LHCN-M2 (cell line): ENCODE data around the gene KCTD10. TPM values are rescaled to one million over a fixed set of nuclear protein-coding genes. Genes with fewer than 3 reads are reported as not detected.
A peak's percentile ranks its signal among the peaks of the same experiment; 100 is the strongest.

Experiments used
- DNase-seq: peaks from one replicate; pipeline ENCODE4 v3.0.0-alpha.2; 2012; ENCODE audit warnings: low read depth
- polyA plus RNA-seq: library from polyadenylated mRNA; unstranded; fragments of >200 nt; gene quantifications from one replicate; pipeline ENCODE4 v1.2.1, GENCODE V29; 2012; ENCODE audit warnings: missing spikeins
- total RNA-seq: library from RNA; depleted of rRNA; stranded (reverse); fragments of >200 nt; gene quantifications from 2 replicates; pipeline ENCODE4 v1.2.3, GENCODE V29; 2014; rRNA removed

The KCTD10 gene
- total RNA-seq = 25.7 and 40.1 TPM in 2 replicates
- 60.6 TPM for polyA plus RNA-seq

- peak; percentile 84 for DNase-seq
Observed at GRCh38 chr12:109477185-109477962, at the start of gene KCTD10, which contains the start of gene UBE3B. Gene KCTD10 (minus strand): TSS chr12:109477300. CDS start chr12:109477262, 38 bp downstream. Gene UBE3B (plus strand): TSS chr12:109477634. CDS start chr12:109483552, 5,918 bp downstream.

DNA sequence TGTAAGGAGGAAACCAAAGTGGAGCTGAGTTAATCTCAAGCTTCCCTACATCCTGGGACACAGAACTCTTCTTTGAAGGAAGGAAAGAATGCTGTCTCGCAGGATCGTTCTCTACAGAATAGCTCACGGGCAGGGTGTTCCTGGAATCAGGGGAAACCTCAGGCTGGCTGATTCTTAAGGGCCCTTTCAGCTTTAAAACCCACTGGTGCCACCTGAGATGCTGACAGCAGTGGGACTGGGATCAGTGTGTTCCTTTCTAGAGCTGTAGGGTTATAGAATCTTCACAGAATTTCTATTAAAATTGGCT, 48.1 kb upstream of the KCTD10 start:
- no peak for DNase-seq

DNA sequence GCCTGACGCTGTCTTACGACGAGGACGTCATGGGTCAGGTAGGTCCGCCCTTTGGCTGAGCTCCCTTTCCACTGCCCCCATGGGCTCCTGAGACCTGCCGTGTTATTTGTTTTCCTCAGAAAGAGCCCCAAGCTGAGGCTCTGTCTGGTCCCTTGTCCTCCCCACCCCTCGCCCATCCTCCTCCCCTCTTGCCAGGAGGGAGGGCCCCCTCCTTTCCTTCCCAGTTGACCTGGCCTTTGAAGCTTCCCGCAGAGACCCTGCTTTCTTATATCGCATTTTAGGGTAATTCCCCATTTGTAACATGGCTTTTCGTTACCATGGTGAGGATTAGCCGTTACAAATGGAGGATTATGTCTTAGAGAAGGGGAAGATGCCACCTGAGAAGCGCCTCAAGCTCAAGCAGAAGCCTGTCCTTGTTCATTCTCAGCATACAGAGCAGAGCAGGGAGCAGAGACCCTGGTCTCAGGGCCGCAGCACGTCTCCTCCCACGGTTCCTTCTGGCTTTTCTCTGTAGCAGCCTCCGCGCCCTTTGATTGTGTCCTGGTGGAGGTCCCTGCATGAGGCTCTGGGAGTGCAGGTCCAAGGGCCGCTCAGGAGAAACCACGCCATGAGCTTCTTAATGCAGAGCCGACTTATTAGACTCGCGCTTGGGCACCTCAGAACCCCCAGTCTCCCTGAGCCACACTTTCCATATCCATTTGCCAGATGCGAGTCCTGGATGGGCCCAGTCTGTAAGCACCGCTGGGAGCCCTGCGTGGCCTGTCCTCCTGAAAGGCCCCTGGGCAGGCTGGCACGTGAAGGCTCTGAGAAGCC, 47.6 kb upstream of the KCTD10 start:
- no peak for DNase-seq

DNA sequence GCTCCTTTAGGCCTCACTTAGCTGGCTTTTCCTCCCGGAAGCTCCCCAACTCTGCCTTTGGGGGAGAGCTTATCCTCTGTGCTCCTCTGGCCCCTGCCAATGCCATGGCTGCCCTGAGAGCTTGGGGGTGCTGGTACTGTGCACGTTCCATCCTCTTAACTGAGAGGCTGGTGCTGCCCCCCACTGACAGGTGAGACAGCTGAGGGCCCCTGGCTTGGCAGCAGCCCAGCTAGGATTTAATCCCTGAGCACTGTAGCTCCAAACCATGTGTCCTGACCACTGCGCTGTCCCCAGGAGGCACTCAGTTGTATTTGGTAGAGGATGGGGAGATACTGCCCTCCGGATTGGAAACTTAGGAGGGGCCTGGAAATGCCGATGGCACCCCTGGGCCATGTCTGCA, 46.4 kb upstream of the KCTD10 start:
- DNase-seq = no peak

GRCh38 chr12:109523071-109523470, 46.0 kb upstream of the KCTD10 start:
- no peak for DNase-seq

GRCh38 chr12:109521831-109522230, 44.7 kb upstream of the KCTD10 start:
- no peak for DNase-seq

GRCh38 chr12:109519787-109520186, 42.7 kb upstream of the KCTD10 start:
- DNase-seq = no peak

DNA sequence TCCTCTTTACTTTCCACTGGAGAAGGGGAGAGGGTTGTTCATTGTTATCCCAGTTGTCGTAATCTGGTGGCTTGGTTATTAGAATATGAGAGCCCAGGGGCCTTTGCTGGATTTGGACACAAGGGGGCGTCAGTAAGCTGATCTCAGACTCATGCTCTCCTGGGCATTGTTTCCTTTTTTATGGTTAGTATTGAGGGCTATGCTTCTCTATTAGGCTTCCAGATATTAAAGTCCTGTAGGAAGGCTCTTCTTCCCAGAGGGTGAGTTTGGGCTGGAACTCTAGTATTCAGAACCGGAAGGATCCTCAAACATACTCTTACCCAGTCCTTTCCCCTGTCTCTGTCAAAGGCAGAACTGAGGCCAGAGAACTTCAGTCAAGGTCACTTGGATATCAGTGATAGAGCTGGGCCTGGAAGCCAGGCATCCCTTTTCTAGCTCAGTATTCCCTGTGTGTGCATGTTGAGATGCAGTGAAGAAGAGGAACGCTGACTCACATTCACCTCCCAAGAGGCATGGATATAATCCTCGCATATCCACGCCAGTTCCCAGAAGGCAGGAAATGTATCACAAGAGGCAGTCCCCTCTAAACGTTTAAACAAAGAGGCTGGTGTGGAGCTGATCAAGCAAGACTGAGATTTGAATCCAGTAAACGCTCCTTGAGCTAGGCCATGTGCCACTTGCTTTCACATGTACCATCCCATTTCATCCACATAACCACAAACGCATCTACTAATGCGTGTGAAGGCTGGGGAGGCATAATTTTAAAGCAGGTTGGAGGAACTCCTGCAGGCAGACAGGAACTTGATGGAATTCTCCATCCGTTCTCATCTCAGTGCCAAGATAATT, 41.9 kb upstream of the KCTD10 start:
- DNase-seq = peak; percentile 79

- no peak for DNase-seq
Observed at GRCh38 chr12:109517619-109518018, 40.5 kb upstream of the KCTD10 start.

GRCh38 chr12:109513977-109514376, 36.9 kb upstream of the KCTD10 start:
- DNase-seq = no peak

DNA sequence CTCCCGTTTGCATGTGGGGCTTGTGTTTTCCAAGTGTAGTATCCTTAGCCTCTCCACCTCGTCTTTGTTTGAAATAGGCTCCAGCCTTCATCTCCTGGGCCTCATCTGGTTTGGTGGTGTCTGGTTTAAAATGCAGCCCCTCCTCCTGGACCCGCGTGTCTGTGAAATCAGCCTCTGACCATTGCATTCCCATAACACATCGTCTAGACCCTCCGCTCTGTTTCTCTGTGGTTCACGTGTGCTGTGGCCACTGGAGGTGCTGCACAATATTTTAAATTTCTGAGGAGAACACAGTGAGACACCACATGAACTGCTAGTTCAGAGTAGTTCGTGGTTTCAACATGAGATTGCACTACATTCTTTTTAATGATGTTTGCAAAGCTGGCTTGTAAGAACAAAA, 36.0 kb upstream of the KCTD10 start:
- DNase-seq = no peak

- no peak for DNase-seq
Observed at GRCh38 chr12:109512608-109513007, 35.5 kb upstream of the KCTD10 start.

DNA sequence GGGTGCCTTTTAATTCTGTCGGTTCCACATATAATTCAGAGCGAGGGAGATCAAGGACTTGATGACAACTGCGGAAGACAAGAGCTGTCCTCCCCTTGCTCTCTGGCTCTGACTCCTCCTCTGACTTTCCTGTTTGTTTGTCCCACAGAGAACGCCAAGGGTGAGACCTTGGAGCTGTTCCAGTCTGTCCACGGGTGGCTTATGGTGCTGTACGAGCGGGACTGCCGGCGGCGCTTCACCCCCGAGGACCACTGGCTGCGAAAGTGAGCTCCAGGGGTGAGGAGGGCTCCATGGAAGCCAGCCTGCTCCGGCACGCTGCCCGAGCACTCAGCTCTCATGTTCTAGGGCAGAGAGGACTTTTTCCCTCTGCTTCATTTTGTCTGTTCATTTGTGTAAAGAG, 33.1 kb upstream of the KCTD10 start:
- DNase-seq = no peak

GRCh38 chr12:109504068-109504467, 27.0 kb upstream of the KCTD10 start:
- no peak for DNase-seq

- DNase-seq = no peak
Observed at GRCh38 chr12:109503611-109504010, 26.5 kb upstream of the KCTD10 start.

- DNase-seq = no peak
Observed at GRCh38 chr12:109502332-109502731, 25.2 kb upstream of the KCTD10 start.

DNA sequence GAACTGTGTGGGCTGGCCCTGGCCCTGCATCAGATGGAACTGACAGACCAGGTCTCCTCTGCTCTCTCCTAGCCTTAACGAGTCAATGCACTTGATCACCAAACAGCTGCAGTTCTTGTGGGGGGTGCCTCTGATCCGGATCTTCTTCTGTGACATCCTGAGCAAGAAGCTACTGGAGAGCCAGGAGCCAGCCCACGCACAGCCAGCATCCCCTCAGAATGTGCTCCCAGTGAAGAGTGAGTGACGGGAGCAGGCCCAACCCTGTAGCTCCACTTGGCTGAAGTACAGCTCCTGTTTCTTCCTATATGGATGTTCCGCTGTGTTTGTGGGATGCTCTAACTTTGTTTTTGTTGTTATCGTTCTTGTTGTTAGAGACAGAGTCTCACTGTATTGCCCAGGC, 24.2 kb upstream of the KCTD10 start:
- DNase-seq = no peak

- DNase-seq = no peak
Observed at GRCh38 chr12:109500406-109501185, 23.5 kb upstream of the KCTD10 start.

GRCh38 chr12:109497675-109498074, 20.6 kb upstream of the KCTD10 start:
- peak; percentile 37 for DNase-seq

DNA sequence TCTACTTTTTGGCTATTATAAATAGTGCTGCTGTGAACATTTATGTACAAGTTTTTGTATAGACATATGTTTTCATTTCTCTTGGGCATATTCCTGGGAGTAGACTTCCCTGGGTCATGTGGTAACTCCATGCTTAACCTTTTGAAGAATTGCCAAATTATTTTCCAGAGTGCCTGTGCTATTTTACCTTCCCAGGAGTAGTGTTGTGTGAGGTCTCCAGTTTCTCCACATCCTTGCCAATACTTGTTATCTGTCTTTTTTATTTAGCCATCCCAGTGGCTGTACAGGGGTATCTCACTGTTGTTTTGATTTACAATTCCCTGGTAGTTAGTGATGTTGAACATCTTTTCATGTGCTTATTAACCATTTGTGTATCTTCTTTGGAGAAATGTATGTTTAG, 19.2 kb upstream of the KCTD10 start:
- no peak for DNase-seq

DNA sequence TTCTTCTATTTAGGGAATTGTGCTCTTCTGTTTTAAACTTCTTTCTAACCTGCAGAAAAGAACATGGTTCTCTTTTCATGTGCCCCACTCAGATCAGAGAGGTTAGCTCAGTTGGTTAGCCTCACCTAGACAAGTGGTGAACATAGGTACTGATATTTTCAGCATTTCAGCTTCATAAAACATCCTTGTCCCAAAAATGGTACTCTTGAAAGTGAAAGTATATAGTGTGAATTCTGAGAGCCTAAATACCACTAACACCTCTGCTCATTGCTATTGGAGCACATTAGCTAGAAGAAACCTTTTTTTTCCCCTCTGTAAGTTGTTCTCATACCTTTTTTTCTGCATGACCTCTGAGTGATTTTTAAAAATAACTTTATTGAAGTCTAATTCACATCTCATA, 17.9 kb upstream of the KCTD10 start:
- DNase-seq = no peak
